ENCODE results near the gene KDM8. TPM values are rescaled to one million over a fixed set of nuclear protein-coding genes. Genes with fewer than 3 reads are reported as not detected.

KDM8 gene
- total and polyA plus RNA-seq, 5 donors from 2014 or later, result 2.8 to 14.7 (median 5.5) TPM

GRCh38 chr16:27169511-27170071, 33.7 kb upstream of the KDM8 start:
- Histone ChIP-seq H3K9me3 (ENCODE audit: control insufficient read depth in 2 of 2, low read length in 2 of 2) (no peaks in the 10 kb centered on the region), H3K4me3 (ENCODE audit: low read depth, low read length) (peak overlapping the region; percentile 22), H3K4me1 (ENCODE audit: control insufficient read depth, insufficient read depth, low read length, poor library complexity, severe bottlenecking) (peaks cover 49% of the 10 kb centered on the region), H3K36me3 (ENCODE audit: control insufficient read depth, insufficient read depth, low read length) (no peaks in the 10 kb centered on the region), H3K27me3 (ENCODE audit: control insufficient read depth, insufficient read depth, low read length) (no peaks in the 10 kb centered on the region), H3K27ac (ENCODE audit: insufficient read depth, low read length, poor library complexity, severe bottlenecking) (no peak overlapping the region)
- peak overlapping the region; percentile 60 to 92 (median 81) for H3K27ac Mint-ChIP-seq
- peaks cover 0 to 5% (median 0%) of the 10 kb centered on the region in 7 donors for H3K9me3 Mint-ChIP-seq
- DNase-seq (peak; percentile 60 to 80 (median 79)), ATAC-seq (ENCODE audit: low read depth in 2 of 2) (peak; percentile 75 to 79)
- H3K4me1 Mint-ChIP-seq, result peaks cover 17 to 68% (median 39%) of the 10 kb centered on the region in 4 donors
- peak overlapping the region in 3 of 4 donors; percentile 23 to 76 (median 59) for H3K4me3 Mint-ChIP-seq
- H3K36me3 Mint-ChIP-seq, result no peaks in the 10 kb centered on the region
- peaks cover 5% of the 10 kb centered on the region for H3K27me3 Mint-ChIP-seq

GRCh38 chr16:27171584-27171983, 31.7 kb upstream of the KDM8 start:
- Mint-ChIP-seq H3K4me1 (peaks cover 21 to 80% (median 43%) of the 10 kb centered on the region in 4 donors), H3K9me3 (peaks cover 0 to 5% (median 0%) of the 10 kb centered on the region in 7 donors), H3K4me3 (peak overlapping the region in 2 of 4 donors; percentile 2 to 31), H3K27me3 (peaks cover 5% of the 10 kb centered on the region), H3K27ac (peak overlapping the region; percentile 61 to 89 (median 85)), H3K36me3 (no peaks in the 10 kb centered on the region)
- no peak for ATAC-seq (ENCODE audit: low read depth in 2 of 2)
- Histone ChIP-seq H3K4me1 (ENCODE audit: control insufficient read depth, insufficient read depth, low read length, poor library complexity, severe bottlenecking) (peaks cover 51% of the 10 kb centered on the region), H3K27me3 (ENCODE audit: control insufficient read depth, insufficient read depth, low read length) (no peaks in the 10 kb centered on the region), H3K27ac (ENCODE audit: insufficient read depth, low read length, poor library complexity, severe bottlenecking) (no peak overlapping the region), H3K36me3 (ENCODE audit: control insufficient read depth, insufficient read depth, low read length) (no peaks in the 10 kb centered on the region), H3K4me3 (ENCODE audit: low read depth, low read length) (no peak overlapping the region), H3K9me3 (ENCODE audit: control insufficient read depth in 2 of 2, low read length in 2 of 2) (no peaks in the 10 kb centered on the region)
- DNase-seq, result no peak

- ATAC-seq (ENCODE audit: low read depth in 2 of 2), result peak; percentile 74 to 84
- peak overlapping the region; percentile 60 for H3K27ac ChIP-seq (ENCODE audit: insufficient read depth, low read length, poor library complexity, severe bottlenecking)
Observed at GRCh38 chr16:27174007-27174406, 29.3 kb upstream of the KDM8 start.

GRCh38 chr16:27174798-27175197, 28.5 kb upstream of the KDM8 start:
- H3K4me1 ChIP-seq (ENCODE audit: control insufficient read depth, insufficient read depth, low read length, poor library complexity, severe bottlenecking), result peaks cover 48% of the 10 kb centered on the region
- DNase-seq (no peak), ATAC-seq (ENCODE audit: low read depth in 2 of 2) (no peak)
- peak overlapping the region in 2 of 3 donors; percentile 55 to 97 for H3K27ac Mint-ChIP-seq
- H3K27me3 Mint-ChIP-seq, result peaks cover 2% of the 10 kb centered on the region
- peak overlapping the region in 1 of 4 donors; percentile 69 for H3K4me3 Mint-ChIP-seq
- no peaks in the 10 kb centered on the region for H3K36me3 ChIP-seq (ENCODE audit: control insufficient read depth, insufficient read depth, low read length)
- no peaks in the 10 kb centered on the region for H3K36me3 Mint-ChIP-seq
- no peak overlapping the region for H3K4me3 ChIP-seq (ENCODE audit: low read depth, low read length)
- H3K4me1 Mint-ChIP-seq, result peaks cover 17 to 70% (median 40%) of the 10 kb centered on the region in 4 donors
- peak overlapping the region; percentile 5 for H3K27ac ChIP-seq (ENCODE audit: insufficient read depth, low read length, poor library complexity, severe bottlenecking)
- no peaks in the 10 kb centered on the region for H3K9me3 ChIP-seq (ENCODE audit: control insufficient read depth in 2 of 2, low read length in 2 of 2)
- peaks cover 0 to 4% (median 0%) of the 10 kb centered on the region in 7 donors for H3K9me3 Mint-ChIP-seq
- no peaks in the 10 kb centered on the region for H3K27me3 ChIP-seq (ENCODE audit: control insufficient read depth, insufficient read depth, low read length)

More at GRCh38 chr16:27174007-27174406, 29.3 kb upstream of the KDM8 start:
- Histone ChIP-seq H3K36me3 (ENCODE audit: control insufficient read depth, insufficient read depth, low read length) (no peaks in the 10 kb centered on the region), H3K4me1 (ENCODE audit: control insufficient read depth, insufficient read depth, low read length, poor library complexity, severe bottlenecking) (peaks cover 49% of the 10 kb centered on the region), H3K27me3 (ENCODE audit: control insufficient read depth, insufficient read depth, low read length) (no peaks in the 10 kb centered on the region), H3K9me3 (ENCODE audit: control insufficient read depth in 2 of 2, low read length in 2 of 2) (no peaks in the 10 kb centered on the region), H3K4me3 (ENCODE audit: low read depth, low read length) (peak overlapping the region; percentile 63)
- peak overlapping the region; percentile 29 to 87 (median 72) for H3K4me3 Mint-ChIP-seq
- H3K27ac Mint-ChIP-seq, result peak overlapping the region; percentile 22 to 97 (median 97)
- H3K36me3 Mint-ChIP-seq, result no peaks in the 10 kb centered on the region
- peaks cover 5% of the 10 kb centered on the region for H3K27me3 Mint-ChIP-seq
- peak; percentile 22 to 92 (median 74) for DNase-seq
- H3K9me3 Mint-ChIP-seq, result peaks cover 0 to 5% (median 0%) of the 10 kb centered on the region in 7 donors
- peaks cover 21 to 70% (median 40%) of the 10 kb centered on the region in 4 donors for H3K4me1 Mint-ChIP-seq

GRCh38 chr16:27175888-27176287, 27.4 kb upstream of the KDM8 start:
- peaks cover 0 to 2% (median 0%) of the 10 kb centered on the region in 7 donors for H3K9me3 Mint-ChIP-seq
- H3K4me1 Mint-ChIP-seq, result peaks cover 14 to 65% (median 37%) of the 10 kb centered on the region in 4 donors

GRCh38 chr16:27177031-27177774, 26.1 kb upstream of the KDM8 start:
- ATAC-seq (ENCODE audit: low read depth in 2 of 2) (no peak), DNase-seq (no peak)
- peaks cover 0 to 2% of the 10 kb centered on the region in 2 experiments for H3K9me3 ChIP-seq (ENCODE audit: control insufficient read depth in 2 of 2, low read length in 2 of 2)
- Mint-ChIP-seq H3K27me3 (peaks cover 13% of the 10 kb centered on the region), H3K4me1 (peaks cover 14 to 62% (median 32%) of the 10 kb centered on the region in 4 donors), H3K27ac (peak overlapping the region in 2 of 3 donors; percentile 75 to 78), H3K36me3 (no peaks in the 10 kb centered on the region), H3K9me3 (peaks cover 0 to under 1% (median 0%) of the 10 kb centered on the region in 7 donors), H3K4me3 (no peak overlapping the region)
- no peak overlapping the region for H3K27ac ChIP-seq (ENCODE audit: insufficient read depth, low read length, poor library complexity, severe bottlenecking)
- H3K4me1 ChIP-seq (ENCODE audit: control insufficient read depth, insufficient read depth, low read length, poor library complexity, severe bottlenecking), result peaks cover 34% of the 10 kb centered on the region
- no peak overlapping the region for H3K4me3 ChIP-seq (ENCODE audit: low read depth, low read length)
- no peaks in the 10 kb centered on the region for H3K27me3 ChIP-seq (ENCODE audit: control insufficient read depth, insufficient read depth, low read length)
- no peaks in the 10 kb centered on the region for H3K36me3 ChIP-seq (ENCODE audit: control insufficient read depth, insufficient read depth, low read length)

More at GRCh38 chr16:27175888-27176287, 27.4 kb upstream of the KDM8 start:
- DNase-seq (no peak), ATAC-seq (ENCODE audit: low read depth in 2 of 2) (no peak)
- Histone ChIP-seq H3K27ac (ENCODE audit: insufficient read depth, low read length, poor library complexity, severe bottlenecking) (no peak overlapping the region), H3K27me3 (ENCODE audit: control insufficient read depth, insufficient read depth, low read length) (no peaks in the 10 kb centered on the region), H3K36me3 (ENCODE audit: control insufficient read depth, insufficient read depth, low read length) (no peaks in the 10 kb centered on the region), H3K4me3 (ENCODE audit: low read depth, low read length) (no peak overlapping the region), H3K9me3 (ENCODE audit: control insufficient read depth in 2 of 2, low read length in 2 of 2) (no peaks in the 10 kb centered on the region), H3K4me1 (ENCODE audit: control insufficient read depth, insufficient read depth, low read length, poor library complexity, severe bottlenecking) (peaks cover 37% of the 10 kb centered on the region)
- Mint-ChIP-seq H3K36me3 (no peaks in the 10 kb centered on the region), H3K27me3 (peaks cover 4% of the 10 kb centered on the region), H3K27ac (peak overlapping the region in 2 of 3 donors; percentile 51 to 66), H3K4me3 (no peak overlapping the region)

GRCh38 chr16:27179500-27180072, 23.7 kb upstream of the KDM8 start:
- ATAC-seq (ENCODE audit: low read depth in 2 of 2) (peak; percentile 91 to 94), DNase-seq (peak; percentile 66 to 88 (median 79))
- H3K9me3 ChIP-seq (ENCODE audit: control insufficient read depth in 2 of 2, low read length in 2 of 2), result peaks cover 0 to 2% of the 10 kb centered on the region in 2 experiments
- H3K27me3 ChIP-seq (ENCODE audit: control insufficient read depth, insufficient read depth, low read length), result no peaks in the 10 kb centered on the region
- peaks cover 13% of the 10 kb centered on the region for H3K27me3 Mint-ChIP-seq
- no peaks in the 10 kb centered on the region for H3K36me3 ChIP-seq (ENCODE audit: control insufficient read depth, insufficient read depth, low read length)
- H3K9me3 Mint-ChIP-seq, result no peaks in the 10 kb centered on the region
- H3K4me3 Mint-ChIP-seq, result peak overlapping the region in 3 of 4 donors; percentile 1 to 13 (median 7)
- peak overlapping the region; percentile 10 for H3K27ac ChIP-seq (ENCODE audit: insufficient read depth, low read length, poor library complexity, severe bottlenecking)
- H3K4me3 ChIP-seq (ENCODE audit: low read depth, low read length), result no peak overlapping the region
- peaks cover 10% of the 10 kb centered on the region for H3K4me1 ChIP-seq (ENCODE audit: control insufficient read depth, insufficient read depth, low read length, poor library complexity, severe bottlenecking)
- H3K4me1 Mint-ChIP-seq, result peaks cover 4 to 41% (median 20%) of the 10 kb centered on the region in 4 donors
- H3K36me3 Mint-ChIP-seq, result no peaks in the 10 kb centered on the region
- peak overlapping the region; percentile 12 to 81 (median 80) for H3K27ac Mint-ChIP-seq
